GM04504 (cell line): ENCODE measurements around the gene HEATR1.
"Not testable (repeated sequence)": the region's sequence is repeated elsewhere in the genome, so short reads cannot be mapped to it uniquely, and the experiment has no call there.

Experiments used
- DNase-seq: peaks from one replicate; pipeline ENCODE4 v3.0.0-alpha.2; 2012; ENCODE audit warnings: low read depth

The HEATR1 gene

GRCh38 chr1:236603991-236604904, at the start of gene HEATR1:
Gene HEATR1 (minus strand): TSS chr1:236604516. CDS start chr1:236604095, 421 bp downstream.
- peak; percentile 87 for DNase-seq

GRCh38 chr1:236645016-236645680, 40.8 kb upstream of the HEATR1 start:
- no peak for DNase-seq

- no peak for DNase-seq
Observed at GRCh38 chr1:236642763-236643162, 38.4 kb upstream of the HEATR1 start.

GRCh38 chr1:236639686-236640085, 35.4 kb upstream of the HEATR1 start:
- no peak for DNase-seq

GRCh38 chr1:236638945-236639344, 34.6 kb upstream of the HEATR1 start:
- no peak for DNase-seq

- no peak for DNase-seq
Observed at GRCh38 chr1:236636017-236636416, 31.7 kb upstream of the HEATR1 start.

GRCh38 chr1:236627727-236628408, 23.6 kb upstream of the HEATR1 start:
- no peak for DNase-seq

- no peak for DNase-seq
Observed at GRCh38 chr1:236623371-236624166, 19.3 kb upstream of the HEATR1 start.

GRCh38 chr1:236622407-236622806, 18.1 kb upstream of the HEATR1 start:
- DNase-seq: no peak

- DNase-seq: no peak
Observed at GRCh38 chr1:236619398-236619797, 15.1 kb upstream of the HEATR1 start.

- no peak for DNase-seq
Observed at GRCh38 chr1:236618507-236618906, 14.2 kb upstream of the HEATR1 start.

- no peak for DNase-seq
Observed at GRCh38 chr1:236615399-236616148, 11.3 kb upstream of the HEATR1 start.

- DNase-seq: no peak
Observed at GRCh38 chr1:236612349-236612748, 8.0 kb upstream of the HEATR1 start.

GRCh38 chr1:236608930-236609726, 4.8 kb upstream of the HEATR1 start:
- peak; percentile 17 for DNase-seq

GRCh38 chr1:236607597-236607996, 3.3 kb upstream of the HEATR1 start:
- not testable (repeated sequence) for DNase-seq

- DNase-seq: no peak
Observed at GRCh38 chr1:236604905-236605806, 840 bp upstream of the HEATR1 start.

GRCh38 chr1:236602171-236602570, 2.1 kb downstream of the HEATR1 start:
- DNase-seq: no peak

- no peak for DNase-seq
Observed at GRCh38 chr1:236590553-236591150, 13.7 kb downstream of the HEATR1 start.

- DNase-seq: no peak
Observed at GRCh38 chr1:236589531-236589930, 14.8 kb downstream of the HEATR1 start.
